Inferior parietal cortex (tissue), 1 donor: ENCODE results near the gene YWHAH.

Experiments
- DNase-seq: peaks from one replicate; pipeline ENCODE4 v3.0.0-alpha.2; 2016; ENCODE audit errors: extremely low spot score

Gene YWHAH

GRCh38 chr22:31923136-31923535 lies 21.2 kb upstream of the YWHAH start:
- DNase-seq: no peak

GRCh38 chr22:31923747-31924146 lies 20.6 kb upstream of the YWHAH start:
- no peak for DNase-seq

- DNase-seq: no peak
These were observed 19.3 kb upstream of the YWHAH start for GRCh38 chr22:31925056-31925455.

- no peak for DNase-seq
These were observed 18.3 kb upstream of the YWHAH start for GRCh38 chr22:31926024-31926423.

- peak; percentile 78 for DNase-seq
These were observed 17.4 kb upstream of the YWHAH start for GRCh38 chr22:31926969-31927368.

- DNase-seq: no peak
These were observed 16.8 kb upstream of the YWHAH start for GRCh38 chr22:31927562-31927961.

GRCh38 chr22:31929167-31929930 lies 15.0 kb upstream of the YWHAH start:
- DNase-seq: no peak

GRCh38 chr22:31932863-31933262 lies 11.5 kb upstream of the YWHAH start:
- no peak for DNase-seq

GRCh38 chr22:31933406-31933805 lies 10.9 kb upstream of the YWHAH start:
- DNase-seq: no peak

GRCh38 chr22:31933816-31934482 lies 10.4 kb upstream of the YWHAH start:
- no peak for DNase-seq

- no peak for DNase-seq
These were observed 8.2 kb upstream of the YWHAH start for GRCh38 chr22:31935961-31936635.

GRCh38 chr22:31937341-31937740 lies 7.0 kb upstream of the YWHAH start:
- no peak for DNase-seq

- no peak for DNase-seq
These were observed 6.0 kb upstream of the YWHAH start for GRCh38 chr22:31938296-31938695.

- no peak for DNase-seq
These were observed 3.8 kb upstream of the YWHAH start for GRCh38 chr22:31940506-31940905.

GRCh38 chr22:31942091-31942490 lies 2.2 kb upstream of the YWHAH start:
- DNase-seq: no peak

- no peak for DNase-seq
These were observed 943 bp upstream of the YWHAH start for GRCh38 chr22:31943206-31943977.

GRCh38 chr22:31944700-31945442 lies 536 bp downstream of the YWHAH start:
- DNase-seq: no peak

GRCh38 chr22:31945443-31945855 lies 1.1 kb downstream of the YWHAH start:
- no peak for DNase-seq

GRCh38 chr22:31945971-31946680 lies 1.8 kb downstream of the YWHAH start:
- no peak for DNase-seq

GRCh38 chr22:31947296-31947695 lies 3.0 kb downstream of the YWHAH start:
- no peak for DNase-seq

- no peak for DNase-seq
These were observed 3.7 kb downstream of the YWHAH start for GRCh38 chr22:31948002-31948401.
